ENCODE data around the gene KIF13A. TPM values are rescaled to one million over a fixed set of nuclear protein-coding genes. Genes with fewer than 3 reads are reported as not detected.

KIF13A gene
- total and polyA plus RNA-seq, 3 donors from 2014 or later: 20.8 to 28.7 (median 27.7) TPM

GRCh38 chr6:17877196-17877894 lies 110.1 kb downstream of the KIF13A start:
- H3K27me3 ChIP-seq: no peaks in the 10 kb centered on the region
- WGBS, 2 donors: 70 to 72% methylated on average over 6 of the region's 6 CpGs
- no peaks in the 10 kb centered on the region for H3K4me1 ChIP-seq
- DNase-seq: no peak
- TF ChIP-seq CTCF (IDR thresholded peaks at IDR 0.05) (no peak), POLR2A (IDR thresholded peaks at IDR 0.05) (no peak)
- intact Hi-C loops (cut with DNase I; ENCODE audit: low total_unique reads): no loop called here
- H3K9me3 ChIP-seq: no peaks in the 10 kb centered on the region
- no peak overlapping the region for H3K27ac ChIP-seq
- no peaks in the 10 kb centered on the region for H3K36me3 ChIP-seq (ENCODE audit: low read depth, missing control alignments)
- no peak overlapping the region for H3K4me3 ChIP-seq

DNA sequence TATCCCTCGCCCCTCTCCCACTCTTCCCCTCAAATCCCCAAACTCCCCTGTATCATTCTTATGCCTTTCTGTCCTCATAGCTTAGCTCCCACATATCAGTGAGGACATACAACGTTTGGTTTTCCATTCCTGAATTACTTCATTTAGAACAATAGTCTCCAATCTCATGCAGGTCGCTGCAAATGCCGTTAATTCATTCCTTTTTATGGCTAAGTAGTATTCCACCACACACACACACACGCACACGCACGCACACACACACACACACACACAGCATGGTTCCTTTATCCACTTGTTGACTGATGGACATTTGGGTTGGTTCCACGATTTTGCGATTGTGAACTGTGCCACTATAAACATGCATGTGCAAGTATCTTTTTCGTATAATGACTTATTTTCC lies 112.7 kb downstream of the KIF13A start:
- Histone ChIP-seq H3K4me3 (no peak overlapping the region), H3K27me3 (no peaks in the 10 kb centered on the region), H3K9me3 (no peaks in the 10 kb centered on the region), H3K4me1 (no peaks in the 10 kb centered on the region), H3K36me3 (ENCODE audit: low read depth, missing control alignments) (no peaks in the 10 kb centered on the region), H3K27ac (no peak overlapping the region)
- no peak for TF ChIP-seq POLR2A (IDR thresholded peaks at IDR 0.05)
- no peak for TF ChIP-seq CTCF (IDR thresholded peaks at IDR 0.05)
- intact Hi-C loops (cut with DNase I; ENCODE audit: low total_unique reads): no loop called here
- DNase-seq: no peak
- WGBS, 2 donors: 89% methylated on average over 10 of the region's 10 CpGs

GRCh38 chr6:17872908-17873307 lies 114.5 kb downstream of the KIF13A start:
- Histone ChIP-seq H3K4me3 (no peak overlapping the region), H3K4me1 (peaks cover 5% of the 10 kb centered on the region), H3K27ac (no peak overlapping the region), H3K9me3 (no peaks in the 10 kb centered on the region), H3K36me3 (ENCODE audit: low read depth, missing control alignments) (no peaks in the 10 kb centered on the region), H3K27me3 (no peaks in the 10 kb centered on the region)
- no peak for DNase-seq
- 84 to 95% methylated on average over 2 of the region's 2 CpGs for WGBS, 2 donors
- no peak for TF ChIP-seq POLR2A (IDR thresholded peaks at IDR 0.05)
- TF ChIP-seq CTCF (IDR thresholded peaks at IDR 0.05): no peak
- intact Hi-C loops (cut with DNase I; ENCODE audit: low total_unique reads): no loop called here

DNA sequence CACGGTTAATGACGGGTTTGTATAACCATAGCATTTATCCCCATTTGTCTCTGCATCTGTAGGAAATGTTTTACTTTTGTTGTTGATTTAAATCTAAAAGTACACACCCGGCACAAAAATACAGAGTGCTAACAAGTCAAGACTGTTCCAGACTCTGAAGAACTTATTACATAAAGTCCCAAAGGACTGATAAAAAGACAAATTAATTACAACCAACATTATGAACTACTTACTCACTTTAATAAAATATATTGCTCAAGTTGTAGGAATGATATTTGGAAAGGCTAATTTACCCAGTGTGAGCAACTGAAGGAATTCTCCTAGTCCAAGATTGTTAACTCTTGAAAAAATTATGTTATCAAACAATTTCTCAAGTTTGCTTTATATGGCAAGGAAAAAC lies 115.6 kb downstream of the KIF13A start:
- no peak for TF ChIP-seq POLR2A (IDR thresholded peaks at IDR 0.05)
- TF ChIP-seq CTCF (IDR thresholded peaks at IDR 0.05): no peak
- no peak overlapping the region for H3K27ac ChIP-seq

DNA sequence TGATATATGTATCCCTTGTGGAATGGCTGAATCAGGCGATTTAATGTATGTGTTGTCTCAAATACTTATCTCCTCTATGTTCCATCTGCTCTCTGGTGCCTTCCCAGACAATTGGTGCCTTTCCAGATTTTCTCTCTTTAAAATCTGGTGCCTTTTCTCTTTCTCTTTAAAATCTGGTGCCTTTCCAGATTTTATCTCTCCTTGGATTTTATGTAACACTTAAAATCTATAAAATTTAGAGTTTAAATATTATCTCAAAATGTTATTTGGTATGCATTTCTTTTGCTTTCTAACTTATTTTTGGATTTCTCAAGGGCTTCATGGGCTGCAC lies 116.3 kb downstream of the KIF13A start:
- no peaks in the 10 kb centered on the region for H3K27me3 ChIP-seq
- no peak for DNase-seq
- H3K9me3 ChIP-seq: no peaks in the 10 kb centered on the region
- peaks cover 5% of the 10 kb centered on the region for H3K4me1 ChIP-seq
- intact Hi-C loops (cut with DNase I; ENCODE audit: low total_unique reads): no loop called here
- H3K4me3 ChIP-seq: no peak overlapping the region
- no peak for TF ChIP-seq POLR2A (IDR thresholded peaks at IDR 0.05)
- no peak for TF ChIP-seq CTCF (IDR thresholded peaks at IDR 0.05)
- WGBS, 2 donors: 86 to 90% methylated on average over 1 of the region's 1 CpG
- no peaks in the 10 kb centered on the region for H3K36me3 ChIP-seq (ENCODE audit: low read depth, missing control alignments)
- no peak overlapping the region for H3K27ac ChIP-seq

More for the DNA sequence above, 115.6 kb downstream of the KIF13A start:
- intact Hi-C loops (cut with DNase I; ENCODE audit: low total_unique reads): no loop called here
- WGBS, 2 donors: 66 to 88% methylated on average over 3 of the region's 3 CpGs
- DNase-seq: no peak
- peaks cover 5% of the 10 kb centered on the region for H3K4me1 ChIP-seq
- H3K4me3 ChIP-seq: no peak overlapping the region
- no peaks in the 10 kb centered on the region for H3K9me3 ChIP-seq
- no peaks in the 10 kb centered on the region for H3K36me3 ChIP-seq (ENCODE audit: low read depth, missing control alignments)
- H3K27me3 ChIP-seq: no peaks in the 10 kb centered on the region
